Prostate gland (tissue), 2 donors: ENCODE data around the gene CAMK2D. TPM values are rescaled to one million over a fixed set of nuclear protein-coding genes. Genes with fewer than 3 reads are reported as not detected.
"Not testable (repeated sequence)": the region's sequence is repeated elsewhere in the genome, so short reads cannot be mapped to it uniquely, and the experiment has no call there.

ENCODE experiments used
- DNase-seq: peaks from one replicate; pipeline ENCODE4 v3.0.0-alpha.2; 2019; ENCODE audit warnings: low spot score
- H3K27ac ChIP-seq, 2 donors: fragments of 200-600 bp; sonication (generic); 2 replicates each; pipeline ENCODE4 v1.5.1; 2017 to 2019
- H3K27me3 ChIP-seq: fragments of 200-600 bp; sonication (generic); replicated peaks from 2 replicates; pipeline ENCODE4 v1.5.1; 2019; ENCODE audit not compliant: insufficient read depth
- H3K36me3 ChIP-seq, 2 donors: fragments of 200-600 bp; sonication (generic); 1 replicate in 1 of 2; 2 replicates in 1 of 2; pipeline versions ENCODE4 v1.5.1 to v1.8.1; 2017 to 2019
- H3K4me1 ChIP-seq: fragments of 200-600 bp; sonication (generic); replicated peaks from 2 replicates; pipeline ENCODE4 v1.5.1; 2019
- H3K4me3 ChIP-seq, 2 donors: fragments of 200-600 bp; sonication (generic); 2 replicates each; pipeline ENCODE4 v1.5.1; 2017 to 2019
- H3K9me3 ChIP-seq: fragments of 200-600 bp; sonication (generic); 2 replicates; pipeline ENCODE4 v1.5.1; 2017
- POLR2A ChIP-seq: fragments of 450-650 bp; IDR thresholded peaks from one replicate; pipeline ENCODE4 v1.6.1; 2016; ENCODE audit warnings: antibody characterized with exemption, mild to moderate bottlenecking
- POLR2AphosphoS5 ChIP-seq: sonication (generic); formaldehyde crosslinking; IDR thresholded peaks from one replicate; pipeline ENCODE4 v1.6.1; 2017; ENCODE audit warnings: antibody characterized with exemption
- WGBS: methylation state at CpG from one replicate; pipeline ENCODE4 v1.1.5; 2018; 5-methylcytosine and 5-hydroxymethylcytosine counted together
- intact Hi-C: fragments of 100-400 bp; cut with DNase I; formaldehyde crosslinking; loops from one replicate; pipeline ENCODE4 v1.14.2; 2022
- total RNA-seq, 2 donors: library from RNA; depleted of rRNA; stranded (reverse); fragments of >200 nt; gene quantifications; one replicate each; pipeline ENCODE4 v1.1.0, GENCODE V29; 2016
- TF ChIP-seq, protein P1 (sequence below), 4 experiments: fragments of 200-600 bp in 2 of 4; fragments of 450-650 bp in 2 of 4; sonication (generic) in 2 of 4; IDR thresholded peaks; 1 replicate in 3 of 4; 2 replicates in 1 of 4; pipeline ENCODE4 v1.5.1; 2016 to 2019; ENCODE audit warnings: antibody characterized with exemption in 4 of 4, mild to moderate bottlenecking in 2 of 4, moderate library complexity in 2 of 4

Gene CAMK2D
- total RNA-seq, 2 donors from 2014 or later = 48.7 to 88.8 TPM

DNA sequence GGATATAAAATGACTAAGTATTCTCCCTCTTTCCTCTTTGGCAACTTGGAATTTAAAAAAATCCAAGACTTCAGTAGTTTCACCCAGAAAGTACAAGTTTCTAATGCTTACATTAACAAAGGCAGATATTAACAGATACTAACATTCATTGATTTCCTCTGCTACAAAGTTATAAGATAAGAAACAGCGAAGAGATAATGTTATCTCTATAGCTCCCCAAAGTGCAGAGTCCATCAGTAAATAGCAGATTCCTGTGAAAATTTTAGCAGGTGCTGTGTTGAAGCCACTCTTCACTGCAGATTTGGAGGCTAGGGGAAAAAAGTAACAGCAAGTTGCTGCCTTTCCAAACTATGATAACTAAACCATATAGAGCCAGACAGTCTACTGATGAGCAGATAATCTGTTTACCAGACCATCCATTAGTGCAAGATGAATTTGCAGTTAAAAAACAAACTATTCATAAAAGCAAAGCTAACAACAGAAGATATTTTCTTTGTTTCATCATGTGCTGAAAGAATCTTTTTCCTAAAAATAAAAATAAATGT is 3.3 kb upstream of the CAMK2D start:
- intact Hi-C loops = loop anchor here (5.0 kb wide), 4 partner anchors 72 to 472 kb away; no protein-coding TSS in a partner anchor
- H3K36me3 ChIP-seq = no peaks in the 10 kb centered on the region
- H3K27me3 ChIP-seq = no peaks in the 10 kb centered on the region
- H3K4me1 ChIP-seq = no peaks in the 10 kb centered on the region
- H3K9me3 ChIP-seq = no peaks in the 10 kb centered on the region
- no peak overlapping the region for H3K4me3 ChIP-seq
- no peak for TF ChIP-seq POLR2AphosphoS5
- H3K27ac ChIP-seq = no peak overlapping the region
- WGBS = 85% methylated on average over 1 of the region's 1 CpG
- DNase-seq = no peak

DNA sequence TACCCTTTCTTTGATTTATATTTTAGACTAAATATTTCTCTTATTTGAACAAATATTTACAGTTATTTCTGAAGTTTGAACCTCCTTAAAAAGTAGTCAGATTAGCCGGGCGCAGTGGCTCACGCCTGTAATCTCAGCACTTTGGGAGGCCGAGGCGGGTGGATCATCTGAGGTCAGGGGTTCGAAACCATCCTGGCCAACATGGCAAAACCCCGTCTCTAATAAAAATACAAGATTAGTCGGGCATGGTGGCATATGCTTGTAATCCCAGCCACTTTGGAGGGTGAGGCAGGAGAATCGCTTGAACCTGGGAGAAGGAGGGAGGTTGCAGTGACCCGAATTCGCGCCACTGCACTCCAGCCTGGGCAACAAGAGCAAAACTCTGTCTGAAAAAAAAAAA is 2.4 kb upstream of the CAMK2D start:
- H3K27ac ChIP-seq, DNase-seq, H3K27me3 ChIP-seq, H3K9me3 ChIP-seq, H3K36me3 ChIP-seq, H3K4me1 ChIP-seq, H3K4me3 ChIP-seq: not testable (repeated sequence)
- intact Hi-C loops = loop anchor here (5.0 kb wide), 4 partner anchors 72 to 472 kb away; no protein-coding TSS in a partner anchor
- 98% methylated on average over 12 of the region's 12 CpGs for WGBS

DNA sequence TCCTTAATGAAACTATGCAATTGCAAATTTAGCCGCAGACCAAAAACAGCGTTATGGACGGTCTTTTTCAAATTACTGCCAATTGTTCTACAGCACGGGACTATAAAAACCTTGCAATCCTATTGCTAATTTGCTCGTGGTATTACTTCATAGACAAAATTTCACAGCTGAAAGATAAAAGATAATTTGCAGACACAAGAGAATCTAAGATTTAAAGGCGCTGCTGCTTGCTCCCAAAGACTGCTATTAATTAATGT is 1.4 kb upstream of the CAMK2D start:
- Histone ChIP-seq H3K36me3 (no peaks in the 10 kb centered on the region), H3K4me1 (no peaks in the 10 kb centered on the region), H3K4me3 (peak overlapping the region; percentile 65 to 70), H3K9me3 (no peaks in the 10 kb centered on the region), H3K27ac (peak overlapping the region; percentile 96 to 99), H3K27me3 (no peaks in the 10 kb centered on the region)
- TF ChIP-seq POLR2AphosphoS5 (no peak), POLR2A (no peak)
- TF ChIP-seq, protein P1, sequence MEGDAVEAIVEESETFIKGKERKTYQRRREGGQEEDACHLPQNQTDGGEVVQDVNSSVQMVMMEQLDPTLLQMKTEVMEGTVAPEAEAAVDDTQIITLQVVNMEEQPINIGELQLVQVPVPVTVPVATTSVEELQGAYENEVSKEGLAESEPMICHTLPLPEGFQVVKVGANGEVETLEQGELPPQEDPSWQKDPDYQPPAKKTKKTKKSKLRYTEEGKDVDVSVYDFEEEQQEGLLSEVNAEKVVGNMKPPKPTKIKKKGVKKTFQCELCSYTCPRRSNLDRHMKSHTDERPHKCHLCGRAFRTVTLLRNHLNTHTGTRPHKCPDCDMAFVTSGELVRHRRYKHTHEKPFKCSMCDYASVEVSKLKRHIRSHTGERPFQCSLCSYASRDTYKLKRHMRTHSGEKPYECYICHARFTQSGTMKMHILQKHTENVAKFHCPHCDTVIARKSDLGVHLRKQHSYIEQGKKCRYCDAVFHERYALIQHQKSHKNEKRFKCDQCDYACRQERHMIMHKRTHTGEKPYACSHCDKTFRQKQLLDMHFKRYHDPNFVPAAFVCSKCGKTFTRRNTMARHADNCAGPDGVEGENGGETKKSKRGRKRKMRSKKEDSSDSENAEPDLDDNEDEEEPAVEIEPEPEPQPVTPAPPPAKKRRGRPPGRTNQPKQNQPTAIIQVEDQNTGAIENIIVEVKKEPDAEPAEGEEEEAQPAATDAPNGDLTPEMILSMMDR (IDR thresholded peaks at IDR 0.05) = no peak
- no peak for DNase-seq
- WGBS = 7% methylated on average over 6 of the region's 6 CpGs
- intact Hi-C loops = loop anchor here (5.0 kb wide), 4 partner anchors 71 to 471 kb away; no protein-coding TSS in a partner anchor

DNA sequence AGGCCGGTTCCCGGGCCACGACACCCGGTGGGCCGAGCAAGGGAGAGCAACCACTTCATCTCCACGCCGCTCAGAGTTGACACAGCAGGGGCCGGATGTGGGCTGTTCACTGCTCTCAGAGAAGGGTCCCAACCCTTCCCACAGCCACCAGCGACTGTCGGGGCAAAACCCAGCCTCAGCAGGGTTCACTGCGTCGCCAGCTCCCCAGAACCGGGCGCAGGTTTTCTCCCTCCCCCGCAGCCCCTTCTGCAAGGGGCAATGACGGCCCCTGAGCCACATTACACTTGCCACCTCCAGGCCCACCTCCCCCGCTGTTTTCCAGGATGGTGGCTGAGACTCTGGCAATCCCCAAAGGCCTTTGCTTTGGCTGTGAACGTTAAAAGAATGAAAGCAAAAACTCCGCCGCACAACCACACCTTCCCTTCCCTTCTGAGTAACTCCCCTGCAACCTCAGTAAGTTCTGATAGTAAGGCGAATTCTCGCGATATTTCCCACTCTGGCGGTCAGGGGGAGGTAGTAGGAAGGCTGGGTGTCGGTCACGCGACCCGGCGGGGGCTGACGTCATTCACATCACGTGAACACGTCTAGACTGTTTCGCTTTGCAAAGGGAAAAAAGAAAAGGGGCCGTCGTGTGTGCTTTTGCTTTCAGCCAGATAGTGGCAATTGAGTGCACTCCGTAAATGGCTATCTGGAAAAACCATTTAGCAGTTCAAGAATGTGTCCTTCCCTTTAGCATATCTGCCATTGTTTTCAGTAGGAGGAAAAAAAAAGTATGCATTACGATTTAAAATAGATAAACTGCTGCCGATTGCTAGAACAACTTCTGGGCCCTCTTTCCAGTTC is 869 bp upstream of the CAMK2D start:
- H3K27me3 ChIP-seq = no peaks in the 10 kb centered on the region
- intact Hi-C loops = loop anchor here (5.0 kb wide), 4 partner anchors 70 to 470 kb away; no protein-coding TSS in a partner anchor
- H3K4me3 ChIP-seq = peak overlapping the region; percentile 65 to 70
- peak overlapping the region; percentile 96 to 99 for H3K27ac ChIP-seq
- TF ChIP-seq, protein P1 (IDR thresholded peaks at IDR 0.05) = peak in 2 of 4 experiments; percentile 31 to 52
- TF ChIP-seq POLR2A (peak; percentile 99), POLR2AphosphoS5 (peak; percentile 100)
- H3K9me3 ChIP-seq = no peaks in the 10 kb centered on the region
- no peaks in the 10 kb centered on the region for H3K36me3 ChIP-seq
- WGBS = under 1% methylated on average over 38 of the region's 38 CpGs
- peak; percentile 100 for DNase-seq
- H3K4me1 ChIP-seq = no peaks in the 10 kb centered on the region

DNA sequence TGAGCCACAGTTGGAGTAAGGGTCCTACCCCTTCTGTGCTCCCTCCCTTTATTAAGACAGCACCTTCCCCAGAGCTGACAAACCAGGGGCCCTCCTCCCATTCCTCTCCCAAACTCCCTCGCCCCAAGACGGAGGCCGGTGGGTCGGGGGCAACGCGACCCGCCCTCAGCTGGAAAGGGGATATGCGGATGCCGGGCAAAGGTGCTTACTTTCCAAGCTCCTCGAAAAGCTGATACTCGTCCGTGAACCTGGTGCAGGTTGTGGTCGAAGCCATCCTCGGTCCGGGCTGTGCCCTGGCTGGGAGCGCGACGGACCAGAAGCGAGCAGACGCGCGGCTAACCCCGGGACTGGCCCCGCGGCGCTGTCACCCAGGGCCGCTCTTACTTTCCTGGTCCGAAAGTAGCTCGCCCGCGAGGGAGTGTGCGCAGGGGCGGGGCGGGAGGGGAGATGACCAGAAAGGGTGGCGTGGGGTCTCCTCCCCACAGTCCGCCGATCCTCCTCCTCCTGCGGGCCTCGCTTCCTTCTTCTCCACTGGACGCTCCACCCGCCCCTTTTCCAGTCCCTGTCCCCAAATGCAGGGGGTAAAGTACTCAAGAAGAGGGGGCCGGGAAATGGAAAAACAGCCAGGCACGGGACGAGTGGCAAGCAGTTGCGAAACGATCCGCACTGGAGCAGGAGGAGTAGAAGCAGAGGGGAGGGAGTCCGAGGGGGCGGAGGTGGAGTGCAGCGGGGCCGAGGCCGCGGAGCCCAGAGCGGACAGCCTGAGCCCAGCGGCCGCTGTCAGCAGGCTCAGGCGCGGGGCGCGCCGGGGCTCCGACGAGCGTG is 531 bp downstream of the CAMK2D start:
- Histone ChIP-seq H3K4me3 (peak overlapping the region; percentile 65 to 70), H3K36me3 (no peaks in the 10 kb centered on the region), H3K9me3 (no peaks in the 10 kb centered on the region), H3K4me1 (no peaks in the 10 kb centered on the region), H3K27ac (peak overlapping the region; percentile 96 to 99), H3K27me3 (no peaks in the 10 kb centered on the region)
- intact Hi-C loops = loop anchor here (1.0 to 5.0 kb wide), 6 partner anchors 69 to 469 kb away; no protein-coding TSS in a partner anchor
- WGBS = under 1% methylated on average over 64 of the region's 64 CpGs
- DNase-seq = peak; percentile 67
- no peak for TF ChIP-seq POLR2AphosphoS5
- TF ChIP-seq POLR2A = peak; percentile 17
- TF ChIP-seq, protein P1 (IDR thresholded peaks at IDR 0.05) = peak in 1 of 4 experiments; percentile 7
